Activated CD8-positive, alpha-beta memory T cell treated with anti-CD3 and anti-CD28 coated beads for 24 hours (primary cell): Measurements from ENCODE around the gene DISP3.
"Not testable (repeated sequence)": the region's sequence is repeated elsewhere in the genome, so short reads cannot be mapped to it uniquely, and the experiment has no call there.

Experiments used
- DNase-seq: peaks from one replicate; pipeline ENCODE4 v3.0.0-alpha.2; 2020

The DISP3 gene

DNA sequence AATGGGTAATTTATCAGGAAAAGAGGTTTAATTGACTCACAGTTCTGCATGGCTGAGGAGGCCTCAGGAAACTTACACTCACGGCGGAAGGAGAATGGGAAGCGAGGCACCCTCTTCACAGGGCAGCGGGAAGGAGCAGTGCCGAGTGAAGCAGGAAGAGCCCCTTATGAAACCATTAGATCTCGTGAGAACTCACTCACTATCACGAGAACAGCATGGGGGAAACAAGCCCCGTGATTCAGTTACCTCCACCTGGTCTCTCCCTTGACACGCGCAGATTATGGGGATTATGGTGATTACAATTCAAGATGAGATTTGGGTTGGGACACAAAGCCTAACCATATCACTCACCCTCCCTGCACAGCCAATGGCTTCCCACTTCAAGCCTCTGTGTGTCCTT, 101.1 kb downstream of the DISP3 start:
- not testable (repeated sequence) for DNase-seq

DNA sequence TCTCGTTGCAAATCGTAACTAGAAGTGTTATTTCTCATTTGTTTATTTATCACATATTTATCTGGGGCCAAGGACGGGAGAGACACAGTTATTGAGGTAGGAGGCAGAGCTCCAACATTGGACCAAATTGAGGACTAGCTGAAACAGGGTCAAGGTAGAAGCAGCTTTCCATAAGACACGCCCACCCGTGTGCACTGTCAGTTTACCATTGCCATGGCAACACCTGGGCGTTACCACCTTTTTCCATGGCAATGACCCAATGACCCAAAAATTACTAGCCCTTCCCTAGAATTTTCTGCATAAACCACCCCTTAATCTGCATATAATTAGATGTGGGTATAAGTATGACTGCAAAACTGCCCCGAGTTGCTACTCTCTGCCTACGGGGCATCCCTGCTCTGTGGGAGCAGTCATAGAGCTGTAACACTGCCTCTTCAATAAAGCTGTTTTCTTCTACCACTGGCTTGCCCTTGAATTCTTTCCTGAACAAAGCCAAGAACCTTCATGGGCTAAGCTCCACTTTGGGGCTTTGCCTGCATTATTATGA, 102.6 kb downstream of the DISP3 start:
- no peak for DNase-seq

DNA sequence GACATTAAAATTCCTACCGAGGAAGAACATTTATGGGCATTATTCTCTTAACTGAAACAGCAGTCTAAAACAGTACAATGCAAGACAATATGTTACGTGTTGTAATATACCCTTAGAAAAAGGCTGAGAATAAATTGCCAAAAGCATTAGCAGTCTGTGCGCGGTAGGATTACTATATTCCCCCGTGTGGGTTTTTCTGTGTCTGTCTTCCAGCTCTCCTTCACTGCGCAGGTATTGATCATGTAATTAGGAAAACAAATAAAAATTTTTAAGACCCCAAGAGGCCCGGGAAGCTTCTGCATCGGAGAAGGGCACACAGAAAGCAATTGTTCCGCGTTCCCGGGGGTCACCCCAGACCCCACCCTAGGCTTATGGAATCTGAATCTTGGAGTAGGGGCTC, 106.4 kb downstream of the DISP3 start:
- DNase-seq = no peak
